Measurements from ENCODE around the gene AMN1.

DNA sequence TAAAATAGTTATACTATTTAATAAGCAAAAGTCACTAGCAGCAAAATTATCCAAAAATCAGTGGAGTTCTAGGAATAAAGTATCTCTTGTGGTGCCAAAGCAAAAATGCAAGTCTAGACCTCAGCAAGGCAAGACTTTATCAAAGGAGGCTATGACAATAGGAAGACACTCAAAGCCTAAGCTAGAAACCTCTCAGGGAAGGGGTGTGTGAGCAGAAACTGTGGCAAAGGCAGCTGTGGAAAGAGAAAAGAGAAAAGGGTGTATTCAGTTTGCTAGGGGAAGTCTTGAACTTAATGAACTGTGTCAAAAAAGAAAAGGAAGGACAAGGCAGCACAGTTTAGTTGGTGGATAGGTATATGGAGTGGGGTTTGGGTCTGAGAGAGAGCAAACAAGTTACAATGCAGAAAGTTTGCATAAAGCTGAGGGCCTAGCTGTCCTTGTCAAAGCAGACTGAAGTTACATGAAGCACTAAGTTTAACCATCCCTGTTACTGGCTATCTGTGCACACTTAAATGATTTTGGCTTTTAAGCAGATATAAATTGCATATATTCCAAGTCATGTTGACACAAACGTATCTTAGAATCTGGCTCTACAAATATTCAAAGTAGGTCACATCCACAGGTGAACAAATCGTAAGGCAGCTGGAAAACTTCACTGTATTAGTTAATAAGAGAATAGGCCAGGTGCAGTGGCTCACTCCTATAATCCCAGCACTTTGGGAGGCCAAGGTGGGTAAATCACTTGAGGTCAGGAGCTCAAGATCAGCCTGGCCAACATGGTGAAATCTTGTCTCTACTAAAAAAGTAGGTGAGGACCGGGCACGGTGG lies 31.0 kb upstream of the AMN1 start:
- no peak for TF ChIP-seq RFX5 (IDR thresholded peaks at IDR 0.05; ENCODE audit: low read depth, low read length)
- TF ChIP-seq CTCF (conservative IDR thresholded peaks at IDR 0.05; ENCODE audit: low read depth, low read length) = no peak
- no peak for TF ChIP-seq RCOR1 (IDR thresholded peaks at IDR 0.05; ENCODE audit: insufficient replicate concordance, low read length)
- TF ChIP-seq POLR2A (IDR thresholded peaks at IDR 0.05; ENCODE audit: low read depth, low read length) = no peak
- no peak for TF ChIP-seq SMC3 (IDR thresholded peaks at IDR 0.05; ENCODE audit: low read depth, low read length)
- no peak for TF ChIP-seq MXI1 (IDR thresholded peaks at IDR 0.05; ENCODE audit: borderline replicate concordance, low read depth, low read length)
